GM10248 (cell line): ENCODE data around the gene PHKG2.

Source experiments
- CTCF ChIA-PET: fragments of 300-600 bp; sonication (Branson Sonifier 250); formaldehyde crosslinking; extraction: SDS; loops from one replicate; lab custom pipeline; 2021; ENCODE audit warnings: antibody characterized with exemption; lab: Yijun Ruan, JAX
- POLR2A ChIA-PET: fragments of 350-650 bp; sonication (Branson Sonifier 250); formaldehyde crosslinking; extraction: SDS; loops from one replicate; lab custom pipeline; 2020; ENCODE audit warnings: antibody characterized with exemption; lab: Yijun Ruan, JAX
- DNase-seq: peaks from one replicate; pipeline ENCODE4 v3.0.0; 2012; ENCODE audit errors: extremely low spot score
- CTCF ChIP-seq: IDR thresholded peaks from 2 replicates; pipeline ENCODE4 v1.5.1; 2012; ENCODE audit warnings: mild to moderate bottlenecking, low read depth; ENCODE audit errors: extremely low read depth, missing control alignments, control extremely low read depth

The PHKG2 gene

DNA sequence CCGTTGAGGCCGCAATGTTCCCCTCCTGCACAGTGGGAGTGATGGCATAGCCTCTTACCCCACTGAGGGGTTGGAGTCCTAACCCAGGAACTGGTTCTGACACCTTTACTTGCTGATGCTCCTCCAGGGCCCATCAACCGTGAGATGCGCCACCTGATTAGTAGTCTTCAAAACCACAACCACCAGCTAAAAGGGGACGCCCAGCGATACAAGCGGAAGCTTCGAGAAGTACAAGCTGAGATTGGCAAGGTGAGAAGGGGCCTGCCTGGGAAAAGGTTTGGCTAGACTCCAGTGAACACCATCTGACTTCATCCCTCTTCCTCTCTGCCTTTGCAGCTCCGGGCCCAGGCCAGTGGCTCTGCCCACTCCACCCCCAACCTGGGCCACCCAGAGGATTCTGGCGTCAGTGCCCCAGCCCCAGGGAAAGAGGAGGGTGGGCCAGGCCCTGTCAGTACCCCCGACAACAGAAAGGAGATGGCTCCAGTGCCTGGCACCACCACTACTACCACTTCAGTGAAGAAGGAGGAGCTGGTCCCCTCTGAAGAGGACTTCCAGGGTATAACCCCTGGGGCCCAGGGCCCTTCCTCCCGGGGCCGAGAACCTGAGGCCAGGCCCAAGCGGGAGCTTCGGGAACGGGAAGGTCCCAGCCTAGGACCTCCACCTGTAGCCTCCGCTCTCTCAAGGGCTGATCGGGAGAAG is 19.7 kb downstream of the PHKG2 start:
- ChIA-PET CTCF (interaction anchor here (4.7 kb wide), 1 partner anchor 46 kb away, joined by 16 read pairs; no protein-coding TSS in a partner anchor), POLR2A (interaction anchor here (0.9 kb wide), 1 partner anchor 9 kb away, joined by 3 read pairs; no protein-coding TSS in a partner anchor)
- TF ChIP-seq CTCF, result no peak
- no peak for DNase-seq

DNA sequence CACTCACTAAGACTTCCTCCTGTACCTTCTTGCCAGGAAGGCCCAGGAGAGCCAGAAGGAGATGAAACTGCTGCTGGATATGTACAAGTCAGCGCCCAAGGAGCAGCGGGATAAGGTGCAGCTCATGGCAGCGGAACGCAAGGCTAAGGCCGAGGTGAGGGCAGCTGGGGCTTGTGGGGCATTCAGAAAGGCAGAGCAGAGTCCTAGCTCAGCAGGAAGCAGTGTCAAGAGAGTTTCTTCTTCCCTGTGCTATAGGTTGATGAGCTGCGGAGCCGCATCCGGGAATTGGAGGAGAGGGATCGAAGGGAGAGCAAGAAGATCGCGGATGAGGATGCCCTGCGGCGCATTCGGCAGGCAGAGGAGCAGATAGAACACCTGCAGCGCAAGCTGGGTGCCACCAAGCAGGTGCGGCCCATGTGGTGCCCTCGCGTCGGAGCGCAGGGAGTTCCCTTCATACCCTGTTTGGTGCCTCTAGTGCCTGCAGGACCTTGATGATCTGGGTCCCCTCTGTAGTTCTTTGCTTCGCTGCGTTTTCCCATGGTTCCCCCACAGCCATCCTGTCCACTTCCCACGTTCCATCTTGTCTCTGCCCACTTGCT is 20.5 kb downstream of the PHKG2 start:
- no peak for DNase-seq
- POLR2A ChIA-PET, result interaction anchor here (0.9 kb wide), 1 partner anchor 9 kb away, joined by 3 read pairs; no protein-coding TSS in a partner anchor
- TF ChIP-seq CTCF, result no peak
- CTCF ChIA-PET, result interaction anchor here (1.1 to 4.7 kb wide), 2 partner anchors 45 to 76 kb away, joined by 4 to 16 read pairs; no protein-coding TSS in a partner anchor

DNA sequence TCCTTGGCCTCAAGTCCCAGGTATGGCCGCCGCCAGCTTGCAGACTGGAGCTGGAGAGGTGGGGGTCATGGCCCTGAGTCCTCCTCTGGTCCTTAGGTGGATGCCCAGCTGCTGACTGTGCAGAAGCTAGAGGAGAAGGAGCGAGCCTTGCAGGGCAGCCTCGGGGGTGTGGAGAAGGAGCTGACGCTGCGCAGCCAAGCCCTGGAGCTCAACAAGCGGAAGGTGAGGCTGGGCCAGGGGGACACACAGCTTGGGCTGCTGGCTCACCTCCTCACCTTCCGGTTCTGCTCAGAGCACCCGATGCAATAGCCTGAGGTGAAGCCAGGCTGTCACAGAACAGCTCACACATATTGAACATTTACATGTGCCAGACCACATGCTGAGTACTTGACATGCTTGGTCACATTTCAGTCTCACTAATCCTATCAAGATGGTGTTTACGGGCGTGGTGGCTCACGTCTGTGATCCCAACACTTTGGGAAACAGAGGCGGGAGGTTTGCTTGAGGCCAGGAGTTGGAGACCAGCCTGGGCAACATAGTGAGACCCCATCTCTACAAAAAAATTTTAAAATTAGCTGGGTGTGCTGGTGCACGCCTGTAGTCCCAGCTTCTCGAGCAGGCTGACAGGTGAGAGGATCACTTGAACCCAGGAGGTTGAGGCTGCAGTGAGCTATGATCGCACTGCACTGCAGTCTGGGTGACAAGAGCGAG is 21.3 kb downstream of the PHKG2 start:
- TF ChIP-seq CTCF, result no peak
- DNase-seq, result no peak
- ChIA-PET POLR2A (interaction anchor here (0.6 kb wide), 1 partner anchor 106 kb away, joined by 5 read pairs; no protein-coding TSS in a partner anchor), CTCF (interaction anchor here (1.1 to 4.7 kb wide), 3 partner anchors 36 to 75 kb away, joined by 3 to 16 read pairs (median 4); no protein-coding TSS in a partner anchor)

DNA sequence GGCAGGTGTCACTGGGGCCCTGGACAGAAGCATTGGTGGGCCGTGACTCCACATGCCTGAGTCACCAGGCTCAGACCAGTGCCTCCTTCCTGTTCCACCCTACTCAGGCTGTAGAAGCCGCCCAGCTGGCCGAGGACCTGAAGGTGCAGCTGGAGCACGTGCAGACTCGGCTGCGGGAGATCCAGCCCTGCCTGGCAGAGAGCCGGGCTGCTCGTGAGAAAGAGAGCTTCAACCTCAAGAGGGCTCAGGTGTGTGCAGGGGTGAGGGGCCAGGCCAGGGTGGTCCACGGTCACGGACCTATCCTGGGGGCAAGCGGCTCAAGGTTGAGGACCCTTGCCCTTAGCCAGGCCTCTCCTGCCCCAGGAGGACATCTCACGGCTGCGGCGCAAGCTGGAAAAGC is 23.5 kb downstream of the PHKG2 start:
- ChIA-PET CTCF (interaction anchor here (0.8 to 4.7 kb wide), 4 partner anchors 22 to 78 kb away, joined by 3 to 16 read pairs (median 3); no protein-coding TSS in a partner anchor), POLR2A (no interaction called here)
- no peak for DNase-seq
- TF ChIP-seq CTCF, result no peak

DNA sequence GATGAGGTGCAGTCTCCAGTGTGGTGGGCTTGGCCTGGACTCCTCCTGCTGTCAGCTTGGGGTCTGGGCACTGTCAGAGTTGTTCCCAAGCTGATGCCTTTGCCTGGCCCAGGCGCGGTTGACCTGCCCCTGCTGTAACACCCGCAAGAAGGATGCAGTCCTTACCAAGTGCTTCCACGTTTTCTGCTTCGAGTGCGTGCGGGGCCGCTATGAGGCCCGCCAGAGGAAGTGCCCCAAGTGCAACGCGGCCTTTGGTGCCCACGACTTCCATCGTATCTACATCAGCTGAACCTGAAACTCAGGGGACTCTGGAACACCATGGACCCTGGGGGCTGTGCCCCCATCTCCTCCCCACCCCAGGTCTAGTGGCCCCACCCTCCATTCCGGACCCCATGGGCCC is 25.6 kb downstream of the PHKG2 start:
- ChIA-PET POLR2A (no interaction called here), CTCF (interaction anchor here (1.0 to 1.6 kb wide), 3 partner anchors 18 to 144 kb away, joined by 3 to 5 read pairs (median 3); no protein-coding TSS in a partner anchor)
- TF ChIP-seq CTCF, result no peak
- DNase-seq, result no peak
